ENCODE measurements around the gene DAZAP2. TPM values are rescaled to one million over a fixed set of nuclear protein-coding genes. Genes with fewer than 3 reads are reported as not detected.
"Not testable (repeated sequence)": the region's sequence is repeated elsewhere in the genome, so short reads cannot be mapped to it uniquely, and the experiment has no call there.

DAZAP2 gene
- polyA plus RNA-seq, 1 donor from 2014 or later, result 97.9 TPM

GRCh38 chr12:51225771-51226170 is 12.9 kb upstream of the DAZAP2 start:
- peak overlapping the region; percentile 45 for H3K9ac ChIP-seq (ENCODE audit: low read length)
- no peaks in the 10 kb centered on the region for H3F3A ChIP-seq (ENCODE audit: insufficient read depth, low read length, poor library complexity, severe bottlenecking)
- peak overlapping the region; percentile 79 for H3K27ac ChIP-seq (ENCODE audit: low read length)
- H3K4me2 ChIP-seq (ENCODE audit: low read length), result peak overlapping the region; percentile 52
- TF ChIP-seq REST (IDR thresholded peaks at IDR 0.05; ENCODE audit: borderline replicate concordance) (peak; percentile 62), EZH2 (IDR thresholded peaks at IDR 0.05; ENCODE audit: borderline replicate concordance, insufficient read depth, low read length, poor library complexity, severe bottlenecking) (no peak)
- peak overlapping the region; percentile 27 for H2AFZ ChIP-seq (ENCODE audit: low read depth, low read length)
- H3K27me3 ChIP-seq (ENCODE audit: insufficient read depth, low read depth, low read length), result no peaks in the 10 kb centered on the region
- no peaks in the 10 kb centered on the region for H3K9me3 ChIP-seq (ENCODE audit: low read length)
- H3K4me3 ChIP-seq (ENCODE audit: low read length), result peak overlapping the region; percentile 41
- H3K36me3 ChIP-seq (ENCODE audit: insufficient read depth, low read length), result no peaks in the 10 kb centered on the region
- H3K79me2 ChIP-seq (replicated peaks; ENCODE audit: insufficient read depth, low read length), result no peaks in the 10 kb centered on the region
- no peaks in the 10 kb centered on the region for H3K9me2 ChIP-seq (ENCODE audit: insufficient read depth, low read length)
- H4K20me1 ChIP-seq (ENCODE audit: insufficient read depth), result no peaks in the 10 kb centered on the region

GRCh38 chr12:51227112-51227511 is 11.5 kb upstream of the DAZAP2 start:
- H3K27me3 ChIP-seq (ENCODE audit: insufficient read depth, low read depth, low read length); H3K4me3 ChIP-seq (ENCODE audit: low read length); H3K4me2 ChIP-seq (ENCODE audit: low read length); H3K27ac ChIP-seq (ENCODE audit: low read length); H3K79me2 ChIP-seq (replicated peaks; ENCODE audit: insufficient read depth, low read length); H3K9me3 ChIP-seq (ENCODE audit: low read length); H3F3A ChIP-seq (ENCODE audit: insufficient read depth, low read length, poor library complexity, severe bottlenecking); H3K9me2 ChIP-seq (ENCODE audit: insufficient read depth, low read length); H4K20me1 ChIP-seq (ENCODE audit: insufficient read depth); H2AFZ ChIP-seq (ENCODE audit: low read depth, low read length); H3K9ac ChIP-seq (ENCODE audit: low read length); H3K36me3 ChIP-seq (ENCODE audit: insufficient read depth, low read length): not testable (repeated sequence)

- Histone ChIP-seq H3K36me3 (ENCODE audit: insufficient read depth, low read length) (no peaks in the 10 kb centered on the region), H3K9me2 (ENCODE audit: insufficient read depth, low read length) (no peaks in the 10 kb centered on the region), H3K9ac (ENCODE audit: low read length) (no peak overlapping the region), H3F3A (ENCODE audit: insufficient read depth, low read length, poor library complexity, severe bottlenecking) (no peaks in the 10 kb centered on the region), H3K4me2 (ENCODE audit: low read length) (no peak overlapping the region), H3K4me3 (ENCODE audit: low read length) (no peak overlapping the region), H4K20me1 (ENCODE audit: insufficient read depth) (no peaks in the 10 kb centered on the region), H2AFZ (ENCODE audit: low read depth, low read length) (no peak overlapping the region), H3K9me3 (ENCODE audit: low read length) (no peaks in the 10 kb centered on the region), H3K27ac (ENCODE audit: low read length) (no peak overlapping the region), H3K79me2 (replicated peaks; ENCODE audit: insufficient read depth, low read length) (no peaks in the 10 kb centered on the region), H3K27me3 (ENCODE audit: insufficient read depth, low read depth, low read length) (no peaks in the 10 kb centered on the region)
- TF ChIP-seq TAF1 (IDR thresholded peaks at IDR 0.05; ENCODE audit: low read depth) (no peak), REST (IDR thresholded peaks at IDR 0.05; ENCODE audit: borderline replicate concordance) (no peak), MXI1 (conservative IDR thresholded peaks at IDR 0.05; ENCODE audit: poor library complexity, severe bottlenecking) (no peak), SMC3 (conservative IDR thresholded peaks at IDR 0.05; ENCODE audit: poor library complexity) (no peak), EP300 (conservative IDR thresholded peaks at IDR 0.05; ENCODE audit: poor library complexity, severe bottlenecking) (no peak), CTCF (IDR thresholded peaks at IDR 0.05; ENCODE audit: poor library complexity, severe bottlenecking) (no peak), POLR2AphosphoS5 (IDR thresholded peaks at IDR 0.05) (no peak), RAD21 (conservative IDR thresholded peaks at IDR 0.05) (no peak), EZH2 (IDR thresholded peaks at IDR 0.05; ENCODE audit: borderline replicate concordance, insufficient read depth, low read length, poor library complexity, severe bottlenecking) (no peak)
Observed at GRCh38 chr12:51227962-51228361, 10.7 kb upstream of the DAZAP2 start.

Measured in neural cell (in vitro differentiated cells).